Gastrocnemius medialis (tissue), 4 donors: ENCODE measurements around the gene SLC22A31.

Source experiments
- CTCF ChIP-seq, 5 experiments: fragments of 450-650 bp in 3 of 5; fragments of 200-600 bp in 2 of 5; sonication (generic) in 2 of 5; IDR thresholded peaks in 4 of 5; conservative IDR thresholded peaks in 1 of 5; 1 replicate in 4 of 5; 2 replicates in 1 of 5; pipeline ENCODE4 v1.5.1; 2016 to 2019; ENCODE audit warnings: antibody characterized with exemption in 5 of 5, mild to moderate bottlenecking in 3 of 5, moderate library complexity in 3 of 5
- POLR2A ChIP-seq, 2 donors: fragments of 450-650 bp; IDR thresholded peaks; one replicate each; pipeline ENCODE4 v1.6.1; 2017; ENCODE audit warnings: antibody characterized with exemption in 2 of 2, mild to moderate bottlenecking in 2 of 2, moderate library complexity in 2 of 2

- TF ChIP-seq CTCF (IDR thresholded peaks at IDR 0.05 in 4 of 5, conservative IDR thresholded peaks at IDR 0.05 in 1 of 5) (no peak), POLR2A (IDR thresholded peaks at IDR 0.05) (no peak)
These were observed 37.4 kb upstream of the SLC22A31 start for GRCh38 chr16:89237733-89238132.
